T-helper 2 cell treated with Interferon-gamma antibody and Interleukin-4, amounts not matched to agents 5 μg/mL and 100 μg/mL, for 36 hours (primary cell): ENCODE measurements around the gene UGT1A7.

Experiments used
- DNase-seq: peaks from one replicate; pipeline ENCODE4 v3.0.0; 2021; ENCODE audit warnings: low spot score
- H3K27ac Mint-ChIP-seq: one replicate; pipeline ENCODE4 v1.8.0; 2021; ENCODE audit warnings: mild to moderate bottlenecking, mixed read lengths
- H3K27me3 Mint-ChIP-seq: one replicate; pipeline ENCODE4 v1.8.0; 2021; ENCODE audit warnings: low read depth, mixed read lengths
- H3K36me3 Mint-ChIP-seq: one replicate; pipeline ENCODE4 v1.8.0; 2021; ENCODE audit warnings: low read depth, mixed read lengths
- H3K4me1 Mint-ChIP-seq: one replicate; pipeline ENCODE4 v1.8.0; 2021; ENCODE audit warnings: low read depth, mixed read lengths
- H3K4me3 Mint-ChIP-seq: one replicate; pipeline ENCODE4 v1.8.0; 2022; ENCODE audit warnings: mild to moderate bottlenecking, moderate library complexity, mixed read lengths
- H3K9me3 Mint-ChIP-seq: one replicate; pipeline ENCODE4 v1.8.0; 2021; ENCODE audit warnings: mixed read lengths

Gene UGT1A7

GRCh38 chr2:233821709-233822100, 140.0 kb downstream of the UGT1A7 start:
- Mint-ChIP-seq H3K27me3 (peaks cover 12% of the 10 kb centered on the region), H3K9me3 (no peaks in the 10 kb centered on the region), H3K4me1 (no peaks in the 10 kb centered on the region), H3K4me3 (no peak overlapping the region), H3K36me3 (no peaks in the 10 kb centered on the region), H3K27ac (no peak overlapping the region)
- DNase-seq = no peak

DNA sequence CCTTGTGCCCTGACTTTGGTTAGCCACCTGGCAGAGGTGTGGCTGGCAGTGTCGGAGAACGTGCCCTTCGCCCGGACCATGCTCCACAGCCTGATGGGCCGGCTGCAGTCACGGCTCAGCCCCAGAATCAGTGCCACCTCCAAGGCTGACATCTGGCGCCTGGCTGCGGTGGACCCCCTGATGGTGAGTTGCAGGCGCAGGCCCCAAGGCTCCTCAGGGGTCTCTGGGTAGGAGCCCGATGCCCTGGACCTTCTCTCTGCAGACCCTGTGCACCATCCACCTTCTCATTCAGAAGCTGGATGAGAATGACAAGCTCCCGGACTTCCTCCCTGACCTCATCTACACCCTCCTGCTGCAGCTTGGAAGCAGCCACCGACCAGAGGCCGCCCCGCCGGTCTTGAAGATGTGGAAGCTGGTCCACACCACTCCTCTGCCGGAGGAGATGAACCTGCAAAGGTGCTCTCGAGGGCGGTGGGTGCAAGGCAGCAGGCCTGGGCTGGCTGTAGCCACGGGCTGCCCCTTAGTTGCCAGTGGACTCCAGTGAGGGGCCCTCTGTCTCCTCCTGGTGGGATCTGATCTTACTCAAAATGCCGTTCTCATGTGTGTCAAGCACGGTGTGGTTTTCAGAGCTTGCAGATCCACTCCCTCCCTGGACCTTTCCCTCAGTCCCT, 140.5 kb downstream of the UGT1A7 start:
- H3K27ac Mint-ChIP-seq = no peak overlapping the region
- no peaks in the 10 kb centered on the region for H3K36me3 Mint-ChIP-seq
- peaks cover 12% of the 10 kb centered on the region for H3K27me3 Mint-ChIP-seq
- no peaks in the 10 kb centered on the region for H3K4me1 Mint-ChIP-seq
- no peaks in the 10 kb centered on the region for H3K9me3 Mint-ChIP-seq
- no peak for DNase-seq
- no peak overlapping the region for H3K4me3 Mint-ChIP-seq
